NT2/D1 (cell line): ENCODE data around the gene MEOX1.

Experiments
- DNase-seq: peaks from one replicate; pipeline ENCODE4 v3.0.0-alpha.2; 2011; ENCODE audit warnings: low read depth, low spot score
- H3K27me3 ChIP-seq: 2 replicates; pipeline ENCODE4 v1.6.0; 2011; ENCODE audit warnings: mild to moderate bottlenecking; ENCODE audit not compliant: insufficient read length, insufficient read depth
- H3K36me3 ChIP-seq: 2 replicates; pipeline ENCODE4 v1.6.1; 2011; ENCODE audit warnings: mild to moderate bottlenecking, low read length, mixed read lengths; ENCODE audit not compliant: insufficient read depth, insufficient read length
- H3K4me1 ChIP-seq: 2 replicates; pipeline ENCODE4 v1.5.1; 2011; ENCODE audit not compliant: insufficient read depth, insufficient read length
- H3K4me3 ChIP-seq: 2 replicates; pipeline ENCODE4 v1.5.1; 2011; ENCODE audit warnings: low read depth; ENCODE audit not compliant: insufficient read length
- H3K9ac ChIP-seq: 2 replicates; pipeline ENCODE4 v1.6.0; 2011; ENCODE audit warnings: low read depth; ENCODE audit not compliant: insufficient read length
- H3K9me3 ChIP-seq: 2 replicates; pipeline ENCODE4 v1.5.1; 2011; ENCODE audit warnings: mild to moderate bottlenecking, low read length; ENCODE audit not compliant: insufficient read depth
- SUZ12 ChIP-seq: IDR thresholded peaks from 2 replicates; pipeline ENCODE4 v1.6.1; 2011; ENCODE audit not compliant: insufficient read length, insufficient read depth; ENCODE audit errors: extremely low read depth
- YY1 ChIP-seq: IDR thresholded peaks from 2 replicates; pipeline ENCODE4 v1.6.1; 2011; ENCODE audit not compliant: insufficient read length, insufficient read depth
- ZNF274 ChIP-seq: IDR thresholded peaks from 2 replicates; pipeline ENCODE4 v1.6.1; 2011; ENCODE audit warnings: mild to moderate bottlenecking, low read depth, low read length

The MEOX1 gene

DNA sequence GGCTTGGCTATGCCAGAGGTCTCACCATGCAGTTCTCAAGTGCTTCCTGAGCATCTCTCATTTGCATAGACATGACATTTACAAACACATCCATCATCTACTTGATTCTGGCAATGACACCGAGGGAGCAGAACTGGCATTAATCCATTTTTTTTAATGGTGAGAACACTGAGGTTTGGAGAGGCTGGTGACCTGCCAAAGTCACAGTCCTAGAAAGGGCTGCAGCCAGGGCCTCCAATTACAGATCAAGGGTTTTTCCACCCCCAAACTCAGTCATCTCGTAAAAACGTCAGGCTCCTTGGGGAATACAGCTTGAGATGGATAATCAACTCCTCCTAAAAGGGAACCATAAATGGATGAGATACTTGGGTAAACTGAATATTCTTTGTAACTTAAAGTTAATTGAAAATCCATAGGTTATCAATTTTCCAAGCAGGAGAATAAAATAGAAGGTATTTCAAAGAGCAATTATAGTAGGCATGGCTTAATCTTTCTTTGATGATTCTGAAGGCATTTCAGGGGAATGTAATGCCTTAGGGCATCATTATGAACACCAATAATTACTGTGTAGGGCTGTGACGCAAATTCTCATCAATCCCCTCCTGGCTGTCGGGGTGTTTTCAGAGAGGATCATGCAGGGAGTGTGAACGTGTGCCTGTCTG is 9.4 kb upstream of the MEOX1 start:
- no peak overlapping the region for H3K4me3 ChIP-seq
- H3K4me1 ChIP-seq: peaks cover 10% of the 10 kb centered on the region
- no peak for DNase-seq
- H3K27me3 ChIP-seq: no peaks in the 10 kb centered on the region
- TF ChIP-seq YY1: no peak
- no peak for TF ChIP-seq ZNF274
- no peak for TF ChIP-seq SUZ12
- H3K9ac ChIP-seq: no peak overlapping the region
- H3K36me3 ChIP-seq: no peaks in the 10 kb centered on the region
- H3K9me3 ChIP-seq: no peaks in the 10 kb centered on the region

DNA sequence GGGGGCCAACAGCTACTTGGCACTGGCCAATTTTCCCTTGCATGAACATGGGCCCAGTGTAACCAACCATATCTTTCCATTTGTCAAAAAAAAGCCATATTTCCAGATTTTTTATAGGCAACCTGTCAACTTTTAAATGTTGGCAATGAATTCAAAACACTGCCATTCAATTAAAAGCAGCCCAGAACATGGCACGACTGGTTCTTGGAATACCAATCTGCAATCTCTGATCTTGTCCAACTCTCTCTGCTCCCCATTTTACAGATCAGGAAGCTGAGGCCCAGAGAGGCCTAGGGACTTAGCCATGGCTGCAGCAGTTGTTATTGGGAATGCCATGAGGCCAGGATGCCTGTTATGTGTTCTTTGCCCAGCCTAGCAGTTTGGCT is 8.9 kb upstream of the MEOX1 start:
- no peak overlapping the region for H3K9ac ChIP-seq
- no peaks in the 10 kb centered on the region for H3K27me3 ChIP-seq
- H3K4me3 ChIP-seq: no peak overlapping the region
- no peak for DNase-seq
- no peaks in the 10 kb centered on the region for H3K9me3 ChIP-seq
- H3K4me1 ChIP-seq: peaks cover 11% of the 10 kb centered on the region
- TF ChIP-seq ZNF274: no peak
- no peak for TF ChIP-seq YY1
- TF ChIP-seq SUZ12: no peak
- H3K36me3 ChIP-seq: no peaks in the 10 kb centered on the region

DNA sequence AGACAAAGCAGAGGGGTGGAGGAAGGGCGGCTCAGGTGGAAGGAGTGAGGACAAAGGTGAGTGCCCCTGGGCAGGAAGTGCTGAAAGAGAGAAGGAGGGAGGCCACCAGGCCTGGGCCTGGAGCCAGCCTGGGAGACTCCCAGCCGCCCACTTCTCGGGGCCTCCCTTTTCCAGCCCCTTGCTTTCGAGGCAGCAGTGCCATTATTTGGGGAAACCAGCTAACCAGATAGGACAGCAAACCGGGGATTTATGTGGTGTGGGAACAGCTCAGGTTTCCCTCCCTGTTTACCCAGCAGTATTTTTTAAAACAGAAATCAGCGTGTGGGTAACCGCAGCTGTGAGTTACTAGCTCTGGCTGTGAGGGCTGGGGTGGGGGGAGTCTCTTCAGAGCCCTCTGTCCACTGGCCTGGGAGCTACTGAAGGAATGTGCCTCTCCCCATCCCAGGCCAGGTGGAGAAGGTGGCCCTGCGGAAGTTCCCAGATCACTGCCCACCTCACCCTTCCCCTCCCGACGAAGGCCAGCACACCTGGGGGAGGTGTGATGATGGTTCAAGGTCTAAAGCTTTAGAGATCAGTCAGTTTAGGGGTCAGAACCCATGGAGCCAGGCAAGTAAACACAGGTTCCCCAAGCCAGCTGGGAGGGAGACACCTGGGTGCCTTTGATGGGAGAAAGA is 8.4 kb upstream of the MEOX1 start:
- TF ChIP-seq SUZ12 (no peak), ZNF274 (no peak), YY1 (no peak)
- no peaks in the 10 kb centered on the region for H3K9me3 ChIP-seq
- H3K9ac ChIP-seq: peak overlapping the region; percentile 46
- H3K4me1 ChIP-seq: peaks cover 10% of the 10 kb centered on the region
- no peaks in the 10 kb centered on the region for H3K36me3 ChIP-seq
- no peaks in the 10 kb centered on the region for H3K27me3 ChIP-seq
- no peak overlapping the region for H3K4me3 ChIP-seq
- no peak for DNase-seq

DNA sequence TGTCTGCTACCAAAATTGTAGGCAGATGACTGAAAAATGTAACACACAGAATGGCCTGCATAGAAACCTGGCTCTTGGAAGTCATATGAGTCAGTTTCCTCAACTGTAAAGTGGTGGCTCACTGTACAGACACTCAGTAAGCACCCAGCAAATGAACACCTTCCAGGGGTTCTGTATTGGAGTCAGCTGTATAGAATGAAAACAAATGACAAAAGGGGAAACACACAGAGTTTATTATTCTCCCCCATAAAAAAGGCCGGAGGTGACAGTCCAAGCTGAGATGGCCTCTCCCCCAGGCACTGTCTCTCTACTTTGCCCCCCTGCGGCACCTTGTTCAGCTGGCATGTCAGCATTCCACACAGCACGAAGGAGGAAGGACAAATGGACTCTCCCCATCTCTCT is 6.2 kb upstream of the MEOX1 start:
- Histone ChIP-seq H3K9ac (no peak overlapping the region), H3K4me1 (peaks cover 10% of the 10 kb centered on the region), H3K9me3 (no peaks in the 10 kb centered on the region), H3K4me3 (no peak overlapping the region), H3K36me3 (no peaks in the 10 kb centered on the region), H3K27me3 (no peaks in the 10 kb centered on the region)
- DNase-seq: no peak
- TF ChIP-seq YY1: no peak
- no peak for TF ChIP-seq ZNF274
- no peak for TF ChIP-seq SUZ12

DNA sequence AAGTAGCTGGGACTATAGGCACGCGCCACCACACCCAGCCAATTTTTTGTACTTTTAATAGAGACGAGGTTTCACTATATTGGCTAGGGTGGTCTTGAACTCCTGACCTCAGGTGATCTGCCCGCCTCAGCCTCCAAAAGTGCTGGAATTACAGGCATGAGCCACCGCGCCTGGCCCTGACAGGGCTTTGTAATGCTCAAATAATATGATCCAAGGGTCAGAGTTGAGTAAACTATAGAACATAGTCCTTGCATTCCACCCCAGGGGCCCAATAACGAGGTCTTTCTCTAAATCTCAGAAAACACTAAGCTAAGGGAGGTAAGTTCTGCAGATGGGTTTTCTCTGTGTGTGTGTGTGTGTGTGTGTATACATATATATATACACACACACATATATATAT is 5.8 kb upstream of the MEOX1 start:
- Histone ChIP-seq H3K9me3 (no peaks in the 10 kb centered on the region), H3K4me3 (no peak overlapping the region), H3K27me3 (no peaks in the 10 kb centered on the region), H3K4me1 (peaks cover 10% of the 10 kb centered on the region), H3K36me3 (no peaks in the 10 kb centered on the region), H3K9ac (no peak overlapping the region)
- no peak for DNase-seq
- no peak for TF ChIP-seq SUZ12
- TF ChIP-seq YY1: no peak
- no peak for TF ChIP-seq ZNF274

DNA sequence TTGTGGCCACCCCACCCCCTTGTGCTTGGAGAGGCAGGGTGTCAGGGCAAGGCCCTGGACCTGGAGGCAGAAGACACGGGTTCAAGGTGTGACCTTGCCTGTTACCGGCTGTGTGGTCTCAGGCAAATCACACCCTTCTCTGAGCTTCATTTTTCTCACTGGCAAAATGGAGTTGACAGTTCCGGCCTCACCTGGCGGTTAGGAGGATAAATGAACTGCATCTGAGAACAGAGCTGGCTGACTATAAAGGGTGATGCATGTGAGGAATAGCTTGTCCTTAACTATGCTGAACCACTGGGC is 4.2 kb upstream of the MEOX1 start:
- Histone ChIP-seq H3K4me3 (no peak overlapping the region), H3K36me3 (no peaks in the 10 kb centered on the region), H3K27me3 (no peaks in the 10 kb centered on the region), H3K4me1 (peaks cover 14% of the 10 kb centered on the region), H3K9ac (peak overlapping the region; percentile 15), H3K9me3 (no peaks in the 10 kb centered on the region)
- no peak for TF ChIP-seq SUZ12
- TF ChIP-seq YY1: no peak
- DNase-seq: no peak

DNA sequence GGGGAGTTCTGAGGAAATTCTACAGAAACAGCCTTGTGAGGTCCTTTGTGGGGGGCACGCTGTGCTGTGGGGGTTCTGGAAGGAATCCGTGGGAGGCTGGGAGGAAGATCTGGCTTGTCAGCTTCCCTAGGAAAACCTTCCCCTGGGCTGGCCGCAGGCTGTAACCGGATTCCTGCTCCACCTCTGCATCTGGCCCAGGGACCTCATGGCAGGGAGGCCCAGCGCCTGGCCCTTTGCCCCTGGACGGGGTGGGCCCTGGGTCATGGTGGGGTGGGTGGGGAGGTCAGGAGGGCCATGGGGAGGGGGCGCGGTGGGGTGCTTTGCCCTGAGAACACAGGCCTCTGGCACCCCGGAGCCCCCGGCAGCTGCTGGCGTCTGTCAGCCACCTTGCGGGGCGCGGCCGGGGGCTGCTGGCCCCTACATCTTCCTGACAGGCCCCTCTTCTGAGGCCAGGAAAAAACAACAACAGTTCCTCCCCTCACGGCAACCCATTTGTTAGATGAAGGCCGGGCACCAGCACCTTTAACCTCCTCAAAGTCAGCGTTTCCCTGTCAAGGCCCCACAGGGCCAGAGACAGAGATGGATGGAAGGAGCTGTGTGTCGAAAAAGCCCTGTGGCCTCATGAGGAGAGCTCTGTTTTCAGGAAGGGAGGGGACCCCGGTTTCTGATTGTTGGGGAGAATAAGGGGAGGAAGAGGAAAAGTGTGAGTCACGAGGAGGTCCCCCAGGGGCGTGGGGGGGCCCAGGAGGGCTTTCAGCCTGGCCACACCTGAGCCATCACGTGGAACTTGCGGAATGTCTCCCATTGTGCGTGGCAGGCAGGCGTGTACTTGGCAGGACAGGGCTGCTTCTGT is 3.6 kb upstream of the MEOX1 start:
- TF ChIP-seq ZNF274 (no peak), SUZ12 (no peak), YY1 (no peak)
- no peak for DNase-seq
- peak overlapping the region; percentile 21 for H3K9ac ChIP-seq
- no peak overlapping the region for H3K4me3 ChIP-seq
- no peaks in the 10 kb centered on the region for H3K27me3 ChIP-seq
- H3K9me3 ChIP-seq: no peaks in the 10 kb centered on the region
- no peaks in the 10 kb centered on the region for H3K36me3 ChIP-seq
- H3K4me1 ChIP-seq: peaks cover 17% of the 10 kb centered on the region
